HEK293 (cell line): ENCODE results near the gene DVL1.

ENCODE experiments used
- HOXA7 ChIP-seq: sonication (generic); formaldehyde crosslinking; IDR thresholded peaks from 2 replicates; pipeline ENCODE4 v1.8.1; 2022; ENCODE audit warnings: missing genetic modification reagents, borderline replicate concordance
- IKZF3 ChIP-seq: fragments of 450-650 bp; IDR thresholded peaks from 2 replicates; pipeline ENCODE4 v1.5.0; 2018; ENCODE audit warnings: missing biosample characterization, mild to moderate bottlenecking, missing genetic modification characterization, moderate library complexity
- PATZ1 ChIP-seq: fragments of 450-650 bp; formaldehyde crosslinking; IDR thresholded peaks from 2 replicates; pipeline ENCODE4 v1.5.1; 2016; ENCODE audit warnings: missing biosample characterization, missing genetic modification characterization
- PRDM2 ChIP-seq: fragments of 450-650 bp; formaldehyde crosslinking; IDR thresholded peaks from 2 replicates; pipeline ENCODE4 v1.5.1; 2016; ENCODE audit warnings: missing biosample characterization, missing genetic modification characterization, borderline replicate concordance
- RBAK ChIP-seq: fragments of 450-650 bp; formaldehyde crosslinking; IDR thresholded peaks from 2 replicates; pipeline ENCODE4 v1.5.1; 2016; ENCODE audit warnings: missing biosample characterization, missing genetic modification characterization
- TRIM28 ChIP-seq: IDR thresholded peaks from 2 replicates; pipeline ENCODE4 v1.6.1; 2011; ENCODE audit warnings: low read length, control low read depth, borderline replicate concordance
- ZEB2 ChIP-seq: fragments of 450-650 bp; formaldehyde crosslinking; IDR thresholded peaks from 2 replicates; pipeline ENCODE4 v1.5.1; 2016; ENCODE audit warnings: missing biosample characterization, missing genetic modification characterization
- ZFP3 ChIP-seq: fragments of 450-650 bp; formaldehyde crosslinking; IDR thresholded peaks from 2 replicates; pipeline ENCODE4 v1.5.1; 2016; ENCODE audit warnings: low read depth, missing biosample characterization, missing genetic modification characterization
- ZNF121 ChIP-seq: fragments of 450-650 bp; formaldehyde crosslinking; IDR thresholded peaks from 2 replicates; pipeline ENCODE4 v1.5.1; 2016; ENCODE audit warnings: missing biosample characterization, missing genetic modification characterization
- ZNF132 ChIP-seq: fragments of 450-650 bp; formaldehyde crosslinking; IDR thresholded peaks from 2 replicates; pipeline ENCODE4 v1.5.1; 2017; ENCODE audit warnings: missing biosample characterization, missing genetic modification characterization, borderline replicate concordance
- ZNF146 ChIP-seq: fragments of 450-650 bp; formaldehyde crosslinking; IDR thresholded peaks from 2 replicates; pipeline ENCODE4 v1.5.1; 2016; ENCODE audit warnings: missing biosample characterization, missing genetic modification characterization
- ZNF174 ChIP-seq: fragments of 450-650 bp; formaldehyde crosslinking; IDR thresholded peaks from 2 replicates; pipeline ENCODE4 v1.5.0; 2017; ENCODE audit warnings: missing biosample characterization, mild to moderate bottlenecking, missing genetic modification characterization
- ZNF202 ChIP-seq: fragments of 450-650 bp; formaldehyde crosslinking; IDR thresholded peaks from 2 replicates; pipeline ENCODE4 v1.5.1; 2016; ENCODE audit warnings: missing biosample characterization, missing genetic modification characterization, borderline replicate concordance
- ZNF280C ChIP-seq: fragments of 450-650 bp; formaldehyde crosslinking; IDR thresholded peaks from 2 replicates; pipeline ENCODE4 v1.5.1; 2016; ENCODE audit warnings: missing biosample characterization, missing genetic modification characterization
- ZNF37A ChIP-seq: fragments of 450-650 bp; IDR thresholded peaks from 2 replicates; pipeline ENCODE4 v1.5.1; 2018; ENCODE audit warnings: missing biosample characterization, missing genetic modification characterization
- ZNF423 ChIP-seq: fragments of 450-650 bp; formaldehyde crosslinking; IDR thresholded peaks from 2 replicates; pipeline ENCODE4 v1.5.1; 2016; ENCODE audit warnings: missing biosample characterization, missing genetic modification characterization
- ZNF521 ChIP-seq: fragments of 450-650 bp; formaldehyde crosslinking; IDR thresholded peaks from 2 replicates; pipeline ENCODE4 v1.5.1; 2017; ENCODE audit warnings: missing biosample characterization, mild to moderate bottlenecking, missing genetic modification characterization
- ZNF548 ChIP-seq: fragments of 450-650 bp; formaldehyde crosslinking; IDR thresholded peaks from 2 replicates; pipeline ENCODE4 v1.5.1; 2016; ENCODE audit warnings: missing biosample characterization, missing genetic modification characterization
- ZNF654 ChIP-seq: fragments of 450-650 bp; formaldehyde crosslinking; IDR thresholded peaks from 2 replicates; pipeline ENCODE4 v1.5.1; 2016; ENCODE audit warnings: low read depth, missing biosample characterization, missing genetic modification characterization
- ZNF670 ChIP-seq: fragments of 450-650 bp; formaldehyde crosslinking; IDR thresholded peaks from 2 replicates; pipeline ENCODE4 v1.5.1; 2016; ENCODE audit warnings: missing biosample characterization, missing genetic modification characterization, low read depth
- ZNF785 ChIP-seq: fragments of 450-650 bp; formaldehyde crosslinking; IDR thresholded peaks from 2 replicates; pipeline ENCODE4 v1.5.1; 2016; ENCODE audit warnings: missing biosample characterization, missing genetic modification characterization
- ZNF791 ChIP-seq: fragments of 450-650 bp; formaldehyde crosslinking; IDR thresholded peaks from 2 replicates; pipeline ENCODE4 v1.5.1; 2016; ENCODE audit warnings: missing biosample characterization, missing genetic modification characterization
- ZNF843 ChIP-seq: fragments of 450-650 bp; formaldehyde crosslinking; IDR thresholded peaks from 2 replicates; pipeline ENCODE4 v1.5.1; 2016; ENCODE audit warnings: missing biosample characterization, missing genetic modification characterization
- TF ChIP-seq, protein P1 (sequence below): fragments of 450-650 bp; IDR thresholded peaks from 2 replicates; pipeline ENCODE4 v1.5.1; 2018; ENCODE audit warnings: missing biosample characterization, mild to moderate bottlenecking, missing genetic modification characterization
- TF ChIP-seq, protein P2 (sequence below): fragments of 450-650 bp; formaldehyde crosslinking; IDR thresholded peaks from 2 replicates; pipeline ENCODE4 v1.5.1; 2016; ENCODE audit warnings: missing biosample characterization, missing genetic modification characterization
- TF ChIP-seq, protein P3 (sequence below): fragments of 450-650 bp; formaldehyde crosslinking; IDR thresholded peaks from 2 replicates; pipeline ENCODE4 v1.5.1; 2016; ENCODE audit warnings: missing biosample characterization, missing genetic modification characterization

The DVL1 gene

GRCh38 chr1:1307923-1308755 is 41.1 kb downstream of the DVL1 start, which contains the start of the genes ACAP3 and PUSL1 (continued):
- TF ChIP-seq ZNF785 (tag by site-specific recombination) (peak; percentile 60; the same call in 1 of the 2 replicates), ZNF202 (tag by site-specific recombination) (no peak), ZNF280C (no peak), IKZF3 (tag by site-specific recombination) (no peak), ZNF843 (tag by site-specific recombination) (peak; percentile 62; the same call in 1 of the 2 replicates), RBAK (no peak), ZNF132 (no peak), ZNF423 (peak; percentile 96), ZNF521 (tag by site-specific recombination) (no peak), ZNF146 (tag by site-specific recombination) (0 out of 2 replicates have a peak, but pooled peaks have one; percentile 16), HOXA7 (no peak), ZEB2 (peak; percentile 98), PRDM2 (no peak), ZNF37A (tag by site-specific recombination) (no peak), ZNF791 (no peak), ZNF548 (no peak), ZNF174 (tag by site-specific recombination) (no peak), TRIM28 (no peak), ZNF654 (tag by site-specific recombination) (no peak), ZFP3 (tag by site-specific recombination) (no peak), ZNF121 (tag by site-specific recombination) (0 out of 2 replicates have a peak, but pooled peaks have one; percentile 40), PATZ1 (tag by site-specific recombination) (peak; percentile 99), ZNF670 (tag by site-specific recombination) (no peak)
- TF ChIP-seq, protein P1, sequence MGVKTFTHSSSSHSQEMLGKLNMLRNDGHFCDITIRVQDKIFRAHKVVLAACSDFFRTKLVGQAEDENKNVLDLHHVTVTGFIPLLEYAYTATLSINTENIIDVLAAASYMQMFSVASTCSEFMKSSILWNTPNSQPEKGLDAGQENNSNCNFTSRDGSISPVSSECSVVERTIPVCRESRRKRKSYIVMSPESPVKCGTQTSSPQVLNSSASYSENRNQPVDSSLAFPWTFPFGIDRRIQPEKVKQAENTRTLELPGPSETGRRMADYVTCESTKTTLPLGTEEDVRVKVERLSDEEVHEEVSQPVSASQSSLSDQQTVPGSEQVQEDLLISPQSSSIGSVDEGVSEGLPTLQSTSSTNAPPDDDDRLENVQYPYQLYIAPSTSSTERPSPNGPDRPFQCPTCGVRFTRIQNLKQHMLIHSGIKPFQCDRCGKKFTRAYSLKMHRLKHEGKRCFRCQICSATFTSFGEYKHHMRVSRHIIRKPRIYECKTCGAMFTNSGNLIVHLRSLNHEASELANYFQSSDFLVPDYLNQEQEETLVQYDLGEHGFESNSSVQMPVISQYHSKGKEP (tag by site-specific recombination), result peak; percentile 42; the same call in 1 of the 2 replicates
- TF ChIP-seq, protein P2, sequence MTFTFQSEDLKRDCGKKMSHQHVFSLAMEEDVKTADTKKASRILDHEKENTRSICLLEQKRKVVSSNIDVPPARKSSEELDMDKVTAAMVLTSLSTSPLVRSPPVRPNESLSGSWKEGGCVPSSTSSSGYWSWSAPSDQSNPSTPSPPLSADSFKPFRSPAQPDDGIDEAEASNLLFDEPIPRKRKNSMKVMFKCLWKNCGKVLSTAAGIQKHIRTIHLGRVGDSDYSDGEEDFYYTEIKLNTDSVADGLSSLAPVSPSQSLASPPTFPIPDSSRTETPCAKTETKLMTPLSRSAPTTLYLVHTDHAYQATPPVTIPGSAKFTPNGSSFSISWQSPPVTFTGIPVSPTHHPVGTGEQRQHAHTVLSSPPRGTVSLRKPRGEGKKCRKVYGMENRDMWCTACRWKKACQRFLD, result no peak
- TF ChIP-seq, protein P3, sequence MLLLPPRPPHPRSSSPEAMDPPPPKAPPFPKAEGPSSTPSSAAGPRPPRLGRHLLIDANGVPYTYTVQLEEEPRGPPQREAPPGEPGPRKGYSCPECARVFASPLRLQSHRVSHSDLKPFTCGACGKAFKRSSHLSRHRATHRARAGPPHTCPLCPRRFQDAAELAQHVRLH (tag by site-specific recombination), result peak; percentile 67; the same call in 1 of the 2 replicates
